Stimulated activated naive CD4-positive, alpha-beta T cell (primary cell): Measurements from ENCODE around the gene PHLDA1.

Experiments
- DNase-seq, 6 experiments: peaks; one replicate each; lab custom pipeline; 2025; lab: John Stamatoyannopoulos, UW

Gene PHLDA1

DNA sequence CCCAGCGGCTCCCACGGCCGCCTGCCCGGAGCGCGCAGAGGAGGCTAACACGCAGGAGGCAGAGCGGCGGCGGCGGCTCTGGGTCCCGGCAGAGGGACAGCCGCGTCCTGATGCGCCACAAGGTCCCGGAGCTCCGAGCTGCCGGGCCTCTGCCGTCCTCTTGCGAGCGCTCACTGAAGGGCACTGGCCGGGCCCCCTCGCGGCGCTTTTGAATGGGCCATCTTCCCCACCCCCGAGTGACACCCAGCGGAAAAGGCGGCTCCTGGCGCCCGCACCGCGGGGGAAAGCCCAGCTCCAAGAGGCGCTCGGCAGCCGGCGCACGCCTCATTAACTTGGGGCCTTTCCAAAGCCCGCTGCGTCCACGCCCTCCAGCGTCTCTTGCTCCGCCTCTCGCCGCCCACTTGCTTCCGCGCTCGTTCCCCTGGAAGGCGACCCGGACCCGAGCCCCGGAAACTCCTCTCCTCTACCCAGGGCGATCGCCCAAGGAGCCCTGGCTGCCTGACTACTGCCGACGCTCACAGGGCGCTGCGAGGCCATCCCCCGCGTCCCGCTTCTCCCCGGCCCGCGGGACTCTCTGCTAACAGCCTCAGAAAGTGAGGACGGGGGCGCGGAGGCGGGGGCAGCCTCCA, at the start of gene PHLDA1:
Gene PHLDA1, minus strand, starts transcription at position 363 of the 629 bp plus-strand sequence.
- DNase-seq, result peak; percentile 55 to 80 (median 74)

- peak in 1 of 6 experiments; percentile 3 for DNase-seq
Measured at GRCh38 chr12:76080729-76081415, 49.3 kb upstream of the PHLDA1 start.

GRCh38 chr12:76080017-76080728, 48.6 kb upstream of the PHLDA1 start:
- DNase-seq, result no peak

GRCh38 chr12:76078748-76079147, 47.2 kb upstream of the PHLDA1 start:
- DNase-seq, result no peak

GRCh38 chr12:76075448-76075847, 43.9 kb upstream of the PHLDA1 start:
- DNase-seq, result no peak

DNA sequence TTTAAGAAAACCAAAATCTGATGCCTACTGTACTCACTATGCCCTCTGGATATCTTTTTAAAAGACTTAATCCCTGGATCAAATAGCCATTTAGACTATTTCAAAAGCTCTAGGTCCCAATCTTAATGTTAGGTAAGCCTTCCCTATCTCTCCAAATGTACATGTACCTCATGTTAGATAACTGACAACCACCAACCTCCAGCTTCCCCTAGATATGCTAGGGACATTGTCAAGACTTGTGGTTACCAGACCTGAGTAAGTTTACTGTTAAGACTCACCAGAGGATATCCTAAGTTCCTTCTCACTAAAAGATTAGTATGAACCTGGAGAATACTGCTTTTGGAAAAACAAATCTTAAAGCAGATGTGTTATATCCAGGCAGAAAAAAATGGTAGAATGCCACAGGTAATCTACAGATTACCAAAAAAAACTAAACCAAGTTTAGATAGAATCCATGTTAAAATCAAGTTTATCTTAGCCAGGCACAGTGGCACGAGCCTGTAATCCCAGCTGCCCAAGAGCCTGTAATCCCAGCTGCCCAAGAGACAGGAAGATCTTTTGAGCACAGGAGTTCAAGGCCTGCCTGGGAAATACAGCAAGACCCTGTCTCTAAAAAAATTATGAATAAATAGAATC, 43.2 kb upstream of the PHLDA1 start:
- no peak for DNase-seq

DNA sequence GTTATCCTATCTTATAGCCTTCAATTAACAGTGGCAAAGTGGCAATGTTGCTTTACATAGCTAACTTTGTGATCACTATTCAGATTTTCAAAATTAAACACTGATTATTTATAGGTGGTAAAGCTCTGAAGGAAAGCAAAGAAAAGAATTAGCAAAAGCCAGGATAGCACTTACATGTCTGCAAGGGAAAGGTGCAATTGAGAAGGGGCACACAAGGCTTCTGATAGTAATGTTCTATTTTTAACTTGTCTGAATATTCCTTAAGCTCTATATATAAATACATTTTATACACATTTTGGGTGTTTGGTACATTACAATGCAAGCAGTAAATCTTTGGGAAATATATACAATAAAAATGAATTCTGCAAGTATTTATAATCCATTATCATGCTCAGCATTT, 42.0 kb upstream of the PHLDA1 start:
- DNase-seq, result no peak

GRCh38 chr12:76072568-76072967, 41.0 kb upstream of the PHLDA1 start:
- DNase-seq, result no peak

GRCh38 chr12:76069339-76069738, 37.8 kb upstream of the PHLDA1 start:
- DNase-seq, result no peak

DNA sequence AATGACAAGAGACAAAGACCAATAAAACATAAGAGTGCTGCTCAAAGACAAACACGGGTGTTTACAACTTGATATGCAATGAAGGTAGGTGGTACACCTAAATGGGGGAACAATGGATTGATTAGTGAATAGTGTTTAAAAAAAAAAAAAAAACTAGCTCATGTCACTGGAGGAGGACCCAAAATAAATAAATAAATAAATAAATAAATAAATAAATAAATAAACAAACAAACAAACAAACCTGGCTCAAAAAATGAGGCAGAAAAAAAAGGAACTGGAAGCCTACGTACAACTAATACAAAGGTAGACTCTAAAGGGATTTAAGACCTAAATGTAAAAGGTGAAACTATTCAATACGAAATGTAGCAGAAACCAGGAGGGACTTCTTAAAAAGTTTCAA, 34.3 kb upstream of the PHLDA1 start:
- DNase-seq, result no peak

GRCh38 chr12:76064904-76065303, 33.3 kb upstream of the PHLDA1 start:
- DNase-seq, result no peak

GRCh38 chr12:76060111-76060510, 28.5 kb upstream of the PHLDA1 start:
- DNase-seq, result no peak

- no peak for DNase-seq
Measured at GRCh38 chr12:76057326-76057725, 25.8 kb upstream of the PHLDA1 start.

DNA sequence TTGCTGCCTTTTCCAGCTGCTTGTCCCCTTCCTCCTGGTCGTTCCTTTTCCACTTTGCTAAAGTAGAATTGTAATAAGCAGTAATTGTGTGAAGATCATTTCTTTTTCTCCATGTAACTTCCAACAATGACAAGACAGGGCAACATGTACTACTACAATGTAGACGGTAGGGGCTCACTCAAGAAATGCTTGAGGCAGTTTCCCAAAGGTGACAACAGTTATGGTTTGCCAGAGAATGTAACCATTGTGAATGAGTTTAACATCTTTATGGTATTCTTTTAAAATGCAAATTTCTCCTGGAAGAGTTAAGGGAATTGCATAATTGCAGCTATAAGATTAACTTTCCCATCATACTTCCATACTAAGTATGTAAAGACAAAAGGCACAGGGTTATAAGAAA, 23.8 kb upstream of the PHLDA1 start:
- no peak for DNase-seq

- no peak for DNase-seq
Measured at GRCh38 chr12:76049575-76050251, 18.1 kb upstream of the PHLDA1 start.

DNA sequence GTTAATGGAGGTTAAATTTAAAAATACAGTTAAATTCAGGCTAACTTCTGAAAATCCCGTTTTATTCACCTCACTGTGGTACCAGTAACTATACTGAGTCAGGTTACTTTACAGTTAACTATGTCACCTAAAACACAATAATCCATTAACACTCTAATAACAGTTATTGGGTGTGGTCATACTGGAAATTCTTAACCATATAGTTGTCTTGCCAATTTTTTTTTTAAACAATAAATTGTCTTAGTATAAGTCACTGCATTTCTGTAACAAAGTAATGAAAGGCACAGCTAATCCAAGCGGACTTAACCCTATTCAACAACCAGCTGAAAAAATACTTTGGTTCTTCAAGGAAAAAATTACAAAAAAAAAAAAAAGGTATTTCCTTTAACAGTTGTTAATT, 16.2 kb upstream of the PHLDA1 start:
- no peak for DNase-seq

- no peak for DNase-seq
Measured at GRCh38 chr12:76047060-76047459, 15.5 kb upstream of the PHLDA1 start.

- DNase-seq, result no peak
Measured at GRCh38 chr12:76043377-76043776, 11.8 kb upstream of the PHLDA1 start.

DNA sequence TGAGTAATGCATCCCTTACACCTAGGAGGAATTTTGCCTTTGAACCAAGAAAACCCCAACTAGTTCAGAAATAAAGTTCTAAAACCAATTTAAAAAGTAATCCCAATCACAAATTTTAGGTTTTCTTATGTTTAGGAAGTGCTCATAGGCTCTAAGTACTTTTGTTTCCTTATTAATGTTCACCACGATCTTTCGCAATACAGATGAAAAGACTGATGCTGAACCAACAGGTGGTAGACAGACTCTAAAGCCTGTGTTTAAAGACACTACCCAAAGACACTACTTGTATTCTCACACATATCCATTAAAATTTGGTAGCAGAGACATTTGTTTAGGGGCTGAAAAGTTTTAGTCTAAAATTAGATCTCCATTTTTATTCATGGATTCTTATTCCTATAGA, 10.6 kb upstream of the PHLDA1 start:
- DNase-seq, result no peak

- DNase-seq, result no peak
Measured at GRCh38 chr12:76041406-76041805, 9.8 kb upstream of the PHLDA1 start.

- DNase-seq, result no peak
Measured at GRCh38 chr12:76040461-76040860, 8.9 kb upstream of the PHLDA1 start.

- no peak for DNase-seq
Measured at GRCh38 chr12:76038176-76038575, 6.6 kb upstream of the PHLDA1 start.
